ENCODE results near the gene PRKG2.

- TF ChIP-seq POLR2AphosphoS5 (IDR thresholded peaks at IDR 0.05; ENCODE audit: borderline replicate concordance, low read depth, low read length), result no peak
- TF ChIP-seq EZH2 (IDR thresholded peaks at IDR 0.05), result no peak
- TF ChIP-seq FOXP2 (optimal IDR thresholded peaks at IDR 0.05; ENCODE audit: control extremely low read depth, extremely low read length, insufficient read depth), result no peak
Observed at GRCh38 chr4:81257021-81257420, 42.0 kb upstream of the PRKG2 start.

All from SK-N-MC (cell line).